Erythroblast (primary cell): ENCODE results near the gene TNP1.

Experiments used
- GATA1 ChIP-seq: IDR thresholded peaks from 2 replicates; pipeline ENCODE4 v1.6.1; 2011; ENCODE audit warnings: low read depth, mild to moderate bottlenecking, control low read depth, low read length, moderate library complexity
- POLR2A ChIP-seq: IDR thresholded peaks from 2 replicates; pipeline ENCODE4 v1.6.1; 2011; ENCODE audit warnings: mild to moderate bottlenecking, low read length

DNA sequence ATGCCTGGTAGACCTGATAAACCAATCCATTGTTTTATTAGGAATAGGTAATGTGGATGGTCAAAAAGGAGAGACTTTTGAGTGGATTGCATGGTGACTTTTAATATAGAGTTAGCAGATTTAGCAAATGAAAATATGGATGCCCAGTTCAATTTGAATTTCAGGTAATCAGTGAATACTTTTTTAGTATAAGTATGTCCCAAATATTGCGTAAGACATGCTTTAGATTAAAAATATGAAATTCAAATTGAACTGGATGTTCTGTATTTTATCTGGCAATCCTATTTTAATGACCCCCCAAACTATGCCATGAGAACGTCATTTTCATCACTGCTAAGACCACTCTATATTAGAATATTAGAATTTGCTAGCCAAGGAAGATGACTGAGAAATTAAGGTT is 30.3 kb upstream of the TNP1 start:
- TF ChIP-seq POLR2A, result no peak
- TF ChIP-seq GATA1, result no peak
